Measurements from ENCODE around the gene ITPA.

The ITPA gene

DNA sequence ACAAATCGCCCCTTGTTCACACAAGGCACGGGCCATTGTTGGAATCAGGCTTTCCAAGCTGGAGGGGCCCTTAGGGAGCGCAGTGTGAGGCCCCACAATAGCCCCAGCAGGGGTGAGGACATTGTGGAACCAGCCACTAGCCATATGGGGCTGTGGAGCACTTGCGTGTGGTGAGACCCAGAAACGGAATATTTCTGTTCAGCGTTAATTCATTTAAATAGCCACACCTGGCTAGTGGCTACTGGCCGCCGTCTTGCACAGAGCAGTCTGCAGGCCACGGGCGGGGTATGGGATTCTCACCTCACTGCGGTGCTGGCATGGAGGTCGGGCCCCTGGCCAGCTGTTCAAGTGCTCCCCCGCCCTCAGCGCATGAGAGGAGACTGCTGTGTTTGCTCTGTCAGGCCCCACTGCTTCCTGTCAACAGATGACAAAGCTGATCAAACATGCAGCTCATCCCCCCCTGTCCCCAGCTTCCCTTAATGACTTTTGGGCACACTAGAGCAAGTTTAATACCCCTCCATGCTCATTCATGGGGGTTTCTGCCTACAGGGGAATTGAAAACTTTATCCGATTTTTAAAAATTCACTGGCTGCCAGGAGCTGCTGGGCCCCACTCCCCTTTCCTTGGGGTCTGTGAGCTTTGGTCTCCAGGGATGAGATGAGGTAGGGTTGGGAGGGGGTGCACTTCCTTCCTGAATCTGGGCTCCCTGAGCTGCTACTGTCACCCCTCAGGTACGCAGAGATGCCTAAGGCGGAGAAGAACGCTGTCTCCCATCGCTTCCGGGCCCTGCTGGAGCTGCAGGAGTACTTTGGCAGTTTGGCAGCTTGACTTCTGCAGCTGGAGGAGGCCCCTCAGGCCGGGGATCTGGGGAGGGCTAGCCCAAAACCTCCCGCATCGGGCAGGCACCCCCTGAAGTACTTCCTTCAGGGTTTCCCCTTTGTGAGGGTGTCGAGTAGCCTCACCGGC is 13.6 kb downstream of the ITPA start:
- no peak for DNase-seq (ENCODE audit: extremely low read depth, low read depth)
- TF ChIP-seq, protein P1, sequence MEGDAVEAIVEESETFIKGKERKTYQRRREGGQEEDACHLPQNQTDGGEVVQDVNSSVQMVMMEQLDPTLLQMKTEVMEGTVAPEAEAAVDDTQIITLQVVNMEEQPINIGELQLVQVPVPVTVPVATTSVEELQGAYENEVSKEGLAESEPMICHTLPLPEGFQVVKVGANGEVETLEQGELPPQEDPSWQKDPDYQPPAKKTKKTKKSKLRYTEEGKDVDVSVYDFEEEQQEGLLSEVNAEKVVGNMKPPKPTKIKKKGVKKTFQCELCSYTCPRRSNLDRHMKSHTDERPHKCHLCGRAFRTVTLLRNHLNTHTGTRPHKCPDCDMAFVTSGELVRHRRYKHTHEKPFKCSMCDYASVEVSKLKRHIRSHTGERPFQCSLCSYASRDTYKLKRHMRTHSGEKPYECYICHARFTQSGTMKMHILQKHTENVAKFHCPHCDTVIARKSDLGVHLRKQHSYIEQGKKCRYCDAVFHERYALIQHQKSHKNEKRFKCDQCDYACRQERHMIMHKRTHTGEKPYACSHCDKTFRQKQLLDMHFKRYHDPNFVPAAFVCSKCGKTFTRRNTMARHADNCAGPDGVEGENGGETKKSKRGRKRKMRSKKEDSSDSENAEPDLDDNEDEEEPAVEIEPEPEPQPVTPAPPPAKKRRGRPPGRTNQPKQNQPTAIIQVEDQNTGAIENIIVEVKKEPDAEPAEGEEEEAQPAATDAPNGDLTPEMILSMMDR (IDR thresholded peaks at IDR 0.05; ENCODE audit: low read depth, low read length, missing control alignments), result no peak
- H3K4me3 ChIP-seq (replicated peaks; ENCODE audit: low read depth, low read length), result no peak overlapping the region

DNA sequence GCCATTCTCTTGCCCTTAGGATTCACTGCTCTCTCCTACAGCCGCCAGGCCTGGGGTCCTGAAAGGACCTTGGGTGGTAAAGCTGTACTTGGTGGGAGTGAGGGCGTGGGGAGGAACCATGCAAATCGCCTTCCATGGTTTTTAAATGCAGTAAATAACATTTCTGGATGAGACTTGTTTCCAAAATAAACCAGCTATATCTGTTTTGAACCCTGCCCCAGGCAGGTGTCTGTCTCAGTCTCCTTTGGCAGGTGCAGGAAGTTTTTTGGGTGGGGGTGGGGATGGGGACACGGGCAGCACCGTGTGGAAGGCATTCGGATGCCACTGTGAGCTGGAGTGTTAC is 14.3 kb downstream of the ITPA start:
- no peak overlapping the region for H3K4me3 ChIP-seq (replicated peaks; ENCODE audit: low read depth, low read length)
- DNase-seq (ENCODE audit: extremely low read depth, low read depth), result no peak
- TF ChIP-seq, protein P1 (IDR thresholded peaks at IDR 0.05; ENCODE audit: low read depth, low read length, missing control alignments), result no peak

DNA sequence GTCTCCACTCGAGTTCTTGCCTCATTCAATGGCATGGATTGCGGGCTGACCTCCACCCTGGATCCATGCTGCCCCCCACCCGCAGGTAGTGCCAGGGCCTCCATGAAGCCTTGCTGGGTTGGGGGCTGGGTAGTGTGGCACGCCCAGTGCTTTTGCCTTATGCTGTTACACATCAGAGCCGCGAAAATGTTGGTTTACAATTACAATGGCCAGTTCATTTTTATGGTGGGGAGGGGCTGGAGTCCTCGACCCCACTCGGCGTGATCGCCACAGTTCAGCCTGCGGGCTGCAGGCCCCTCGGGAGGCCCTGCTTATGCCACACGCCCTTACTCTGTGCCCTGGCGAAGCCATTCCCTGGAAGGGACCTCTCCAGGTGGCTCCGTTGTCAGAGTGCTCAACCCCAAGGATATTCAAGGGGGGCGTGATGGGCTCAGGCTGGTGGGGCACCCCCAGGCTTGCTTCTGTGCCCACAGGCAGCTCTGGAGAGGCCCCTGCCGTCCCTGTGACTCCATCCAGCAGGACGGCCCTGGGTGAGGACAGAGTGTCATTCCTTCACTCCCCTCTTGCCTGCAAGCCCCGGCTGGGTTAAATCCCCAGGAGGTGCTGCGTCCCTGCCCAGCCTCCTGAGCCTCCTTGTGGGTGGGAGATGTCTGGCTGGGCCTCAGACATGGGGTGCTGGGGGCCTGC is 14.8 kb downstream of the ITPA start:
- H3K4me3 ChIP-seq (replicated peaks; ENCODE audit: low read depth, low read length), result no peak overlapping the region
- TF ChIP-seq, protein P1 (IDR thresholded peaks at IDR 0.05; ENCODE audit: low read depth, low read length, missing control alignments), result no peak
- no peak for DNase-seq (ENCODE audit: extremely low read depth, low read depth)

DNA sequence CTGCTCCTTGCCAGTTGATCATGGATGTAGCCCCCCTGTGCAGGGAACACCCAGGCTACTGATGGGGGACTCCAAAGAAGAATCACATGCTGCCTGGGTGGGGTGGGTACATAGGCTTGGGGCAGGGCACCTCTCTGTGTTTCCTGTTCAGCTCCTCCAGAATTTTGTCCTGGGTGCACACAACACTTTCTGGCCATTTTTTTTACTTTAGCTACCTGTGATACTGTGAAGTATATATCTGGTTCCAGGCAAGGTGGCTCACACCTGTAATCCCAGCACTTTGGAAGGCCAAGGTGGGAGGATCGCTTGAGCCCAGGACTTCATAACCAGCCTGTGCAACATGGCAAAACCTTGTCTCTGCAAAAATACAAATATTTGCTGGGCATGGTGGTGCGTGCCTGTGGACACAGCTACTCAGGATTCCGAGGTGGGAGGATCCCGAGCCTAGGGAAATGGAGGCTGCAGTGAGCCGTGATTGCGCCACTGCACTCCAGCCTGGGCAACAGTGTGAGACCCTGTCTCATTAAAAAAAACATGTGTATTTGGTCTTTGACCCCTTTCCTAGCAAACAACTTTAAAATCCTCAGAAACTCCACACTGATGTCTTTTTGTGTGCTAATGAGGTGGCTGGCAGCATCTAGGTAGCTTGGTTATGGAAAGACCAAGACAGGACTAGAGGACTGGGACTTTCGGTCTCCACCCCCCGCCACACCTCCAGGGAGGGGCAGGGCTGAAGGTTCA is 15.6 kb downstream of the ITPA start:
- TF ChIP-seq, protein P1 (IDR thresholded peaks at IDR 0.05; ENCODE audit: low read depth, low read length, missing control alignments), result no peak
- no peak for DNase-seq (ENCODE audit: extremely low read depth, low read depth)
- H3K4me3 ChIP-seq (replicated peaks; ENCODE audit: low read depth, low read length), result no peak overlapping the region

DNA sequence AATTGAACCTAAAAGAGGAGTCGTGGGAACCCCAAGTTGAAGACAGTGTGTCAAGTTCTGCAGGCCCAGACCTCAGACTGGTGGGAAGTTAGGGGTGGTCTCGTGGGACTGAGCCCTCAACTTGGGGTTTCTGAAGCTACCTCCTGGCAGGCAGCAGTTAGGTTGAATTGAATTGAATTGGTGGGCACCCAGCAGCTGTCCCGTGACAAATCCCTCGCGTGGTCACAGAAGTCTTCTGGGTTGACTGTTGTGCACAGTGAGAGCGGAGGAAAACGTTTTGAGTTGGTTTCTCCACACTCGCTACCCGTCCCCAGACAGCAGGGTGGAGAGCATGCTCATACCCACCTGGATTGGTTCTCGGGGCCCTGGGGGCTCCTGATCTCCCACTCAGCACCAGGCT is 16.8 kb downstream of the ITPA start:
- TF ChIP-seq, protein P1 (IDR thresholded peaks at IDR 0.05; ENCODE audit: low read depth, low read length, missing control alignments), result no peak
- no peak for DNase-seq (ENCODE audit: extremely low read depth, low read depth)

DNA sequence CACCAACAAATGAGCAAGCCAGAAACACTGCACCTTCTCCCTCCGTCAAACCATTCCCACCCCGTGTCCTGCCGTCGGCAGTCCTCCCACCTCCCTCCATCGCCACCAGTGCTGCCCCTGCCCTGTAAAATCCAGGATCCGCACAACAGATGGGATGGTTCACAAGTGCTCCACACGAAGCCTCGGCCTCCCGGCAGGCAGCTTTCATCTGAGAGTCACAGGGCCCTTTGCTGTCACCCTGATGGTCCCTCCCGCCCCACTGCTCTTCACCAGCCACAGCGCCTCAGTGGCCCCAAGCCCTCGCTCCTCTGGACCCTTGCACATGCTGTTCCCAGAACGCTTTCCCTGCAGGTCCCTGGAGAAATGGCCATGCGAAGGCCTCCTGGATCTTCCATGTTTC is 17.6 kb downstream of the ITPA start:
- H3K4me3 ChIP-seq (replicated peaks; ENCODE audit: low read depth, low read length), result no peak overlapping the region
- TF ChIP-seq, protein P1 (IDR thresholded peaks at IDR 0.05; ENCODE audit: low read depth, low read length, missing control alignments), result no peak
- DNase-seq (ENCODE audit: extremely low read depth, low read depth), result no peak

More for the DNA sequence above, 16.8 kb downstream of the ITPA start:
- H3K4me3 ChIP-seq (replicated peaks; ENCODE audit: low read depth, low read length), result no peak overlapping the region
